Choroid plexus epithelial cell (primary cell): Measurements from ENCODE around the gene GALE.
"Not testable (repeated sequence)": the region's sequence is repeated elsewhere in the genome, so short reads cannot be mapped to it uniquely, and the experiment has no call there.

Source experiments
- DNase-seq: peaks from one replicate; pipeline ENCODE4 v3.0.0-alpha.2; 2010; ENCODE audit warnings: low read depth
- H3K4me3 ChIP-seq: 2 replicates; pipeline ENCODE4 v1.5.1; 2011; ENCODE audit warnings: low read depth, mild to moderate bottlenecking, control low read depth, low read length, moderate library complexity
- TF ChIP-seq, protein P1 (sequence below): conservative IDR thresholded peaks from 2 replicates; pipeline ENCODE4 v1.5.1; 2011; ENCODE audit warnings: low read depth, mild to moderate bottlenecking, control low read depth, inconsistent platforms, low read length, moderate library complexity

GALE gene

DNA sequence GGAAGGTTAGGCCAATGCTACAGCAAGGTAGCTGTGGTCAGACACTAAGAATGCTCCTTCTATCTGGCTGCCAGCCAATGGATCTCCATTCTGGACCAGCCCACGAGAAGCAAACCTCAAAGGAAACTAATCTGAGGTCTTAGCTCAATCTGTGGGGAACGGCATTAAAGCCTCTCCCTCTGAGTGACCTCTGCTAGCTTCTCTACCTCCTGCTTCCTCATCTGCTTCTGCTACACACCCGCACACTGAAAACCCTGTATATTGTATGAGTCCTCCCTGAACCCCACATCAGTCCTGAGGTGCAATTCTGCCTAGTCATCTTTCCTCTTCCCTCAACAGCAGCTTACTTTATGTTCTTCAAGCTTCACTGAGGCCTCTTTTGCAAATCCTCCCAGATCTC is 6.9 kb upstream of the GALE start:
- H3K4me3 ChIP-seq, result no peak overlapping the region
- TF ChIP-seq, protein P1, sequence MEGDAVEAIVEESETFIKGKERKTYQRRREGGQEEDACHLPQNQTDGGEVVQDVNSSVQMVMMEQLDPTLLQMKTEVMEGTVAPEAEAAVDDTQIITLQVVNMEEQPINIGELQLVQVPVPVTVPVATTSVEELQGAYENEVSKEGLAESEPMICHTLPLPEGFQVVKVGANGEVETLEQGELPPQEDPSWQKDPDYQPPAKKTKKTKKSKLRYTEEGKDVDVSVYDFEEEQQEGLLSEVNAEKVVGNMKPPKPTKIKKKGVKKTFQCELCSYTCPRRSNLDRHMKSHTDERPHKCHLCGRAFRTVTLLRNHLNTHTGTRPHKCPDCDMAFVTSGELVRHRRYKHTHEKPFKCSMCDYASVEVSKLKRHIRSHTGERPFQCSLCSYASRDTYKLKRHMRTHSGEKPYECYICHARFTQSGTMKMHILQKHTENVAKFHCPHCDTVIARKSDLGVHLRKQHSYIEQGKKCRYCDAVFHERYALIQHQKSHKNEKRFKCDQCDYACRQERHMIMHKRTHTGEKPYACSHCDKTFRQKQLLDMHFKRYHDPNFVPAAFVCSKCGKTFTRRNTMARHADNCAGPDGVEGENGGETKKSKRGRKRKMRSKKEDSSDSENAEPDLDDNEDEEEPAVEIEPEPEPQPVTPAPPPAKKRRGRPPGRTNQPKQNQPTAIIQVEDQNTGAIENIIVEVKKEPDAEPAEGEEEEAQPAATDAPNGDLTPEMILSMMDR, result no peak
- peak; percentile 52 for DNase-seq

DNA sequence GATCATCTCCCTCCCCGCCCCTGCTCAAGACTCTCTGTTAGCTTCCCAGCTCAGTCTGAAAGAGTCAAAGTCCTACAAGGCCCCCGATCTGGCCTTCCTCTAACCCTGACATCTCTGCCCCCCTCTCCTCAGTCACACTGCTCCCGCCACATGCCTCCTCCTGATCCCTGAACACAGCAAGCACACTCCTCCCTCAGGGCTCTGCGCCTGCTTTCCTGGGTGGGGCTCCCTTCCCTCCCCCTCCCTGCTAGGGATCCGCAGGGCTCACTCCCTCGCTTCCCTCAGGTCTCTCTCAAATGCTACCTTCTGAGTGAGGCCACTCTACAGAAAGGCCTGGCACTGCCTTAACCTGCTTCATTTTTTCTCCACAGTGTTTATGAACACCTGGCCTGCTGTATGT is 5.7 kb upstream of the GALE start:
- TF ChIP-seq, protein P1, result no peak
- H3K4me3 ChIP-seq, result no peak overlapping the region
- DNase-seq, result no peak

DNA sequence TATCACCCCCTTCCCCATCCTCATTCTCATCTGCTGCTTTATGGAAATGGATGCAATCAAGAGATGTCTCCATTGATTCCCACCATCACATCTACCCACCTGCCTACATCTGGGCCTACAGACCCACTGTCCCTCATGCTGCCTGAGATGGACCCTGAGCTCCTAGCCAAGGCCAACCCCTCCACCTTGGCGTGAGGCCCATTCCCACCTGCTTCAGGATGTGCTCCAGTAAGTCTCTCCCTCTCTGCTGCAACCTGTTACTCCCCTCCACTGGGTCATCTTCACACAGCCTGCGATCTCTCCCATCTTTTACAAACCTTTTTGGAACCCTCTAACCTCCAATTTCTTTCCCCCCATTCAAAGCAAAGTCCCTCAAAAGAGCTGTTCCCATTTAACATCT is 4.5 kb upstream of the GALE start:
- H3K4me3 ChIP-seq, result no peak overlapping the region
- DNase-seq, result no peak
- TF ChIP-seq, protein P1, result no peak

DNA sequence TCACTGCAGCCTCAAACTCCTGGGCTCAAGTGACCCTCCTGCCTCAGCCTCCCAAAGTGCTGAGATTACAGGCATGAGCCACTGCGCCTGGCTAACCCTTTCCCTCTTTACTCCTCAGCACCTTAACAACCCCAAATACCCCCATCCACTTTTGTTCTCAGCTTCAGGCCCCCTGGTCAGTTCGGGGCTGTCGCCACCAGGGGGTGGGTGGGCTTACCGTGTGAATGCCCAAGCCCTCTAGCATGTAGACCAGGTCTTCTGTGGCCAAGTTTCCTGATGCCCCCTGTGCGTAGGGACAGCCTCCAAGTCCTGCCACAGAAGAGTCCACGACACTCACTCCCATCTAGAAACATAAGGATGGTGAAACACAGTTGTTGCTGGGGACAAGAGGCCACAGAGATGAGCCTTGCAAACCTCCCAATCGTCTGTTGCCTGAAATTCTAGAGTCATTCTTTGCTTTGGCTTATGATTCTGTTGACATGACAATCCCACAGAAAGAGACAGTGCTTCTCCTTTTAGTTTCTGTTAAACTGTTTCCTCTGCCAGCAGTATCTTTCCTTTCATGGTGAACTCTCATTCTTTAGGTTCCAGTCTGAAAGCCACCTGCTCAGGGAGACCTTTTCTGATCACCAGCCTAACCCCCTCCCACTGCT is 3.8 kb upstream of the GALE start:
- no peak for DNase-seq
- TF ChIP-seq, protein P1, result peak; percentile 38
- no peak overlapping the region for H3K4me3 ChIP-seq

DNA sequence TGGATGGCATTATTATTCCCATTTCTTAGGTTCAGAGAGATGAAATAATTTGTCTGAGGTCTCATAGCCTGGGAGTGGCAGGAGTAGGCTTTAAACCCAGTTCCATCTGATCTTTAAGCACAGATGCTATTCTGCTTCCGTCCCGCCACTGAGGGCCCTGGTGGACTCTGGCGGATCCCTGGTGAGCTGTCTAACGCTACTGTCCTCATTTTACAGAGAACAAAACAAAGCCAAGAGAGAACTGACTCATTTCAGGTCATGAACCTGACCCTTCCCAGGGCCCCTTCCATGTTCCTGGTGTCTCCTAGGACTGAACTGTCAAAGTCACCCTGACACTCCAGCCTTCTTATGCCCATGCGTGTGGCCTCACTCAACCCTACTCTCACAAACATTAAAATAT is 3.1 kb upstream of the GALE start:
- DNase-seq, result no peak
- no peak overlapping the region for H3K4me3 ChIP-seq
- TF ChIP-seq, protein P1, result no peak

DNA sequence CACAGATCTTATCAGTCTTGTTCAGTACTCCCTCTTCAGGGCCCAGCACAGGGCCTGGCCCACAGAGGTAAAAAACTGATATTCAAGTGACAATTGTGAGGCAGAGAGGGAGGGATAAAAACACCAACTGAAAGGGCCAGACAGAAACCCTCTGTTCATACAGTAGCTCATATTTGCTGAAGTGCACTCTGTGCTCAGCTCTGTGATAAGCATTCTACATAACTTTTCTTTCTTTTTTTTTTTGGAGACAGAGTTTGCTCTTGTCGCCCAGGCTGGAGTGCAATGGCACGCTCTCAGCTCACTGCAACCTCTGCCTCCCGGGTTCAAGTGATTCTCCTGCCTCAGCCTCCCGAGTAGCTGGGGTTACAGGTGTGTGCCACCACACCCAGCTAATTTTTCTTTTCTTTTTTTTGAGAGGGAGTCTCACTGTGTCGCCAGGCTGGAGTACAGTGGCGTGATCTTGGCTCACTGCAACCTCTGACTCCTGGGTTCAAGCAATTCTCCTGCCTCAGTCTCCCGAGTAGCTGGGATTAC is 2.3 kb upstream of the GALE start:
- DNase-seq, H3K4me3 ChIP-seq: not testable (repeated sequence)

DNA sequence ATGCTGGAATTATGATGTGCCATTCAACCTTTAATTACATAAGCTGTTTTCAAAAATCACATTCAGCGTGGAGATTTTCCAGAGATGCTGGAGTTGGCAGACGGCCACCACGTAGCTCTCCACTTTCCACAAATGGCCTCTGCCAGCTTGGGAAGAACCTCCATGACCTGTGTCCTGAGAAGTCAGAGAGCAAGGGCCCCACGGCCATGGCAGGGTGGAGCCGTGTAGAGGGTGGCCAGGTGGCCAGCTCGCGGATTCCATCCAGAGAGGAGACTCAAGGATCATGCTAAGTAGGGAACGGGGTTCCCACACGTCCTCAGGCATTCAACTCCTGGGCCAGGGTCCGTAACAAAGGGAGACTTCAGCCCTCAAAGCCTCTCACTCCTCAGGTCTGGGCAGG is 1.3 kb upstream of the GALE start:
- H3K4me3 ChIP-seq, result no peak overlapping the region
- DNase-seq, result no peak
- TF ChIP-seq, protein P1, result no peak
